Body of pancreas (tissue), 4 donors: Measurements from ENCODE around the gene ZNF793.

Experiments used
- POLR2A ChIP-seq, 3 donors: fragments of 450-650 bp; IDR thresholded peaks; one replicate each; pipeline ENCODE4 v1.6.1; 2016; ENCODE audit warnings: antibody characterized with exemption in 3 of 3, mild to moderate bottlenecking in 2 of 3
- TF ChIP-seq, protein P1 (sequence below), 7 experiments: fragments of 450-650 bp in 4 of 7; fragments of 200-600 bp in 3 of 7; sonication (generic) in 3 of 7; IDR thresholded peaks; one replicate each; pipeline ENCODE4 v1.5.1; 2016 to 2019; ENCODE audit warnings: antibody characterized with exemption in 7 of 7

DNA sequence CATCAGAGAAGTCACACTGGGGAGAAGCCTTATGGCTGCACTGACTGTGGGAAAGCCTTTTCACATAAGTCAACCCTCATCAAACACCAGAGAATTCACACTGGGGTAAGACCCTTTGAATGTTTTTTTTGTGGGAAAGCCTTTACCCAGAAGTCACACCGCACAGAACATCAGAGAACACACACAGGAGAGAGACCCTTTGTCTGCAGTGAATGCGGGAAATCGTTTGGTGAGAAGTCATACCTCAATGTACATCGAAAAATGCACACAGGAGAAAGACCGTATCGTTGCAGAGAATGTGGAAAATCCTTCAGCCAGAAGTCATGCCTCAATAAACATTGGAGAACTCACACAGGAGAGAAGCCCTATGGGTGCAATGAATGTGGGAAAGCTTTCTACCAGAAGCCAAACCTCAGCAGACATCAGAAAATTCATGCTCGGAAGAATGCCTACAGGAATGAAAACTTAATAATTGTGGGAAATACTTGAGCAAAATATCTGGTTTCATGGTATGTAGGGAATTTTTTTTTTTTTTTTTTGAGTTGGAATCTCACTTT is 30.7 kb downstream of the ZNF793 start:
- TF ChIP-seq, protein P1, sequence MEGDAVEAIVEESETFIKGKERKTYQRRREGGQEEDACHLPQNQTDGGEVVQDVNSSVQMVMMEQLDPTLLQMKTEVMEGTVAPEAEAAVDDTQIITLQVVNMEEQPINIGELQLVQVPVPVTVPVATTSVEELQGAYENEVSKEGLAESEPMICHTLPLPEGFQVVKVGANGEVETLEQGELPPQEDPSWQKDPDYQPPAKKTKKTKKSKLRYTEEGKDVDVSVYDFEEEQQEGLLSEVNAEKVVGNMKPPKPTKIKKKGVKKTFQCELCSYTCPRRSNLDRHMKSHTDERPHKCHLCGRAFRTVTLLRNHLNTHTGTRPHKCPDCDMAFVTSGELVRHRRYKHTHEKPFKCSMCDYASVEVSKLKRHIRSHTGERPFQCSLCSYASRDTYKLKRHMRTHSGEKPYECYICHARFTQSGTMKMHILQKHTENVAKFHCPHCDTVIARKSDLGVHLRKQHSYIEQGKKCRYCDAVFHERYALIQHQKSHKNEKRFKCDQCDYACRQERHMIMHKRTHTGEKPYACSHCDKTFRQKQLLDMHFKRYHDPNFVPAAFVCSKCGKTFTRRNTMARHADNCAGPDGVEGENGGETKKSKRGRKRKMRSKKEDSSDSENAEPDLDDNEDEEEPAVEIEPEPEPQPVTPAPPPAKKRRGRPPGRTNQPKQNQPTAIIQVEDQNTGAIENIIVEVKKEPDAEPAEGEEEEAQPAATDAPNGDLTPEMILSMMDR (IDR thresholded peaks at IDR 0.05), result no peak
- no peak for TF ChIP-seq POLR2A (IDR thresholded peaks at IDR 0.05)
